Neuronal stem cell (in vitro differentiated cells): ENCODE data around the gene BPIFB3.
A peak's percentile ranks its signal among the peaks of the same experiment; 100 is the strongest.

ENCODE experiments used
- DNase-seq: peaks from one replicate; pipeline ENCODE4 v3.0.0-alpha.2; 2013; ENCODE audit warnings: low spot score
- H2AFZ ChIP-seq: one replicate; pipeline ENCODE4 v1.6.1; 2013; ENCODE audit warnings: mild to moderate bottlenecking, low read length, inconsistent platforms
- H2AK5ac ChIP-seq: 2 replicates; pipeline ENCODE4 v1.6.1; 2013; ENCODE audit warnings: low read depth, mild to moderate bottlenecking, inconsistent platforms, low read length, moderate library complexity, mixed read lengths
- H2BK120ac ChIP-seq: 2 replicates; pipeline ENCODE4 v1.6.1; 2013; ENCODE audit warnings: low read depth, mild to moderate bottlenecking, inconsistent platforms, low read length, moderate library complexity, mixed read lengths
- H2BK12ac ChIP-seq: one replicate; pipeline ENCODE4 v1.6.1; 2013; ENCODE audit warnings: low read length, inconsistent platforms
- H2BK15ac ChIP-seq: 2 replicates; pipeline ENCODE4 v1.6.1; 2013; ENCODE audit warnings: mild to moderate bottlenecking, low read length, inconsistent platforms, mixed read lengths
- H2BK5ac ChIP-seq: one replicate; pipeline ENCODE4 v1.6.1; 2013; ENCODE audit warnings: inconsistent platforms, mild to moderate bottlenecking, low read length, moderate library complexity
- H3K14ac ChIP-seq: one replicate; pipeline ENCODE4 v1.6.1; 2013; ENCODE audit warnings: low read length, inconsistent platforms
- H3K18ac ChIP-seq: 2 replicates; pipeline ENCODE4 v1.6.1; 2013; ENCODE audit warnings: low read length, inconsistent platforms
- H3K23ac ChIP-seq: 2 replicates; pipeline ENCODE4 v1.6.1; 2013; ENCODE audit warnings: low read depth, mild to moderate bottlenecking, mixed read lengths, low read length, inconsistent platforms; ENCODE audit not compliant: poor library complexity
- H3K27ac ChIP-seq: replicated peaks from 3 replicates; pipeline ENCODE4 v1.5.1; 2013; ENCODE audit warnings: low read length, inconsistent platforms
- H3K27me3 ChIP-seq, 3 experiments: 2 replicates each; pipeline ENCODE4 v1.6.1; 2013; ENCODE audit warnings: low read length in 3 of 3, mild to moderate bottlenecking in 2 of 3, inconsistent platforms in 1 of 3, low read depth in 1 of 3, mixed read lengths in 1 of 3, moderate library complexity in 1 of 3; ENCODE audit not compliant: control insufficient read depth in 3 of 3, insufficient read depth in 3 of 3
- H3K36me3 ChIP-seq, 2 donors: replicated peaks in 1 of 2; 2 replicates each; pipeline ENCODE4 v1.6.1; 2013; ENCODE audit warnings: low read length in 2 of 2; ENCODE audit not compliant: control insufficient read depth in 2 of 2, insufficient read depth in 2 of 2
- H3K4ac ChIP-seq: 2 replicates; pipeline ENCODE4 v1.6.1; 2013; ENCODE audit warnings: inconsistent platforms, mild to moderate bottlenecking, low read length, moderate library complexity
- H3K4me1 ChIP-seq, 2 donors: 1 replicate in 1 of 2; 2 replicates in 1 of 2; pipeline ENCODE4 v1.6.1; 2013; ENCODE audit warnings: low read length in 2 of 2, low read depth in 1 of 2; ENCODE audit not compliant: control insufficient read depth in 2 of 2, insufficient read depth in 1 of 2
- H3K4me2 ChIP-seq: one replicate; pipeline ENCODE4 v1.6.1; 2013; ENCODE audit warnings: mild to moderate bottlenecking, low read length, inconsistent platforms; ENCODE audit not compliant: insufficient read depth, poor library complexity, severe bottlenecking
- H3K4me3 ChIP-seq, 2 donors: 2 replicates each; pipeline ENCODE4 v1.5.1; 2013; ENCODE audit warnings: low read length in 2 of 2, mild to moderate bottlenecking in 2 of 2, inconsistent platforms in 1 of 2, moderate library complexity in 1 of 2
- H3K79me1 ChIP-seq: one replicate; pipeline ENCODE4 v1.6.1; 2013; ENCODE audit warnings: low read depth, mild to moderate bottlenecking, inconsistent platforms, low read length, moderate library complexity
- H3K9ac ChIP-seq: one replicate; pipeline ENCODE4 v1.6.1; 2013; ENCODE audit warnings: mild to moderate bottlenecking, low read depth, low read length, inconsistent platforms; ENCODE audit not compliant: poor library complexity
- H3K9me3 ChIP-seq, 2 donors: replicated peaks in 1 of 2; 2 replicates each; pipeline versions ENCODE3 to v1.6.1; 2013; ENCODE audit warnings: low read length in 2 of 2, mild to moderate bottlenecking in 2 of 2, inconsistent platforms in 1 of 2, low read depth in 1 of 2, mixed read lengths in 1 of 2, moderate library complexity in 1 of 2; ENCODE audit not compliant: control insufficient read depth in 2 of 2, insufficient read depth in 1 of 2
- H4K8ac ChIP-seq: one replicate; pipeline ENCODE4 v1.6.1; 2013; ENCODE audit warnings: low read depth, mild to moderate bottlenecking, inconsistent platforms, low read length, moderate library complexity
- H4K91ac ChIP-seq: one replicate; pipeline ENCODE4 v1.6.1; 2013; ENCODE audit warnings: low read length, low read depth, mild to moderate bottlenecking, inconsistent platforms; ENCODE audit not compliant: poor library complexity
- WGBS, 2 donors: extraction: QIAGEN DNeasy Blood & Tissue Kit; methylation state at CpG; one replicate each; pipeline ENCODE4 v1.1.7; 2013; ENCODE audit warnings: missing lambda C conversion rate in 2 of 2, mixed read lengths in 1 of 2; ENCODE audit not compliant: insufficient read length in 2 of 2, insufficient replicate concordance in 1 of 2; ENCODE audit errors: extremely low coverage in 2 of 2; 5-methylcytosine and 5-hydroxymethylcytosine counted together

Gene BPIFB3

DNA sequence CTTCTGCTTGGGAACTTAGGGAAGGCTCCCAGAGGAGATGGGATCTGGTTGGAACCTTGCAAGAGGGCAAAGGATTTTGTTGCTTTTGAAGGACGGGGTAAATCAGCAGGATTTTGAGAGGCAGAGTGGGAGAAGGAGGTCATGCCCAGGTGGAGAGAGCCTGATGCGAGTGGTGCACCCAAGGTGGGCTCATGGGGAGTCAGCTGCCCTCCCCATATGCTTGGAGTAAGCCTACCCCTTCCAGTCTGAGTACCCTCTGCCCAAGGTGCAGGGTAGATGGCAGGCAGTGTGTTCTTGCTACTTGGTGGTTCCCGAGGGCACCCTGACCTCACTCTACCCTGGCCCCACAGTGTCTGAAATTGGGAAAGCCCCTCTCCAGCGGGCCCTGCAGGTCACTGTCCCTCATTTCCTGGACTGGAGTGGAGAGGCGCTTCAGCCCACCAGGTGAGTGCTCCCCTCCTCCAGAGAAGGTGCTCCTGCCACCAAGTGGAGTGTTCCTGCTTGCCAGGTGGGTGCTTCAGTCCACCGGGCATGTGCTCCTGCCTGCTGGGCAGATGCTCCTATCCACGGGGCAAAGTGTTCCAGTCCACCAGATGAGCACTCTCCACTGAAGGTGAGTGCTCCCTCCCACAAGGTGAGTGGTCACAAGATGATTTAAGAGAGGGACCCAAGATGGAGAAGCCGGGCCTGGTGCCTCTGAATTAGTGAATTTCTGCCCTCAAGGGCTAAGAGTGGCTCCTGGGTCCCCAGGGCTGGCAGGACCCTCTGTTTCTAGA, 42.8 kb upstream of the BPIFB3 start:
- Histone ChIP-seq H3K9ac (no peak overlapping the region), H2BK5ac (no peak overlapping the region), H2BK15ac (no peak overlapping the region), H3K4me2 (no peak overlapping the region), H3K27ac (no peak overlapping the region), H2AK5ac (peak overlapping the region; percentile 3), H3K4ac (no peak overlapping the region), H3K4me3 (peak overlapping the region in 1 of 2 donors; percentile 52), H3K9me3 (no peaks in the 10 kb centered on the region), H4K8ac (no peak overlapping the region), H3K36me3 (no peaks in the 10 kb centered on the region), H3K18ac (no peak overlapping the region), H2BK120ac (no peak overlapping the region), H2BK12ac (no peak overlapping the region), H2AFZ (no peak overlapping the region), H3K4me1 (peaks cover 11 to 12% of the 10 kb centered on the region in 2 donors), H4K91ac (no peak overlapping the region), H3K14ac (no peak overlapping the region), H3K23ac (no peak overlapping the region), H3K79me1 (no peaks in the 10 kb centered on the region), H3K27me3 (peaks cover 0 to 18% (median 0%) of the 10 kb centered on the region in 3 experiments)
- WGBS, 2 donors, result no CpG with 5 or more reads among the region's 8 CpGs
- DNase-seq, result no peak

DNA sequence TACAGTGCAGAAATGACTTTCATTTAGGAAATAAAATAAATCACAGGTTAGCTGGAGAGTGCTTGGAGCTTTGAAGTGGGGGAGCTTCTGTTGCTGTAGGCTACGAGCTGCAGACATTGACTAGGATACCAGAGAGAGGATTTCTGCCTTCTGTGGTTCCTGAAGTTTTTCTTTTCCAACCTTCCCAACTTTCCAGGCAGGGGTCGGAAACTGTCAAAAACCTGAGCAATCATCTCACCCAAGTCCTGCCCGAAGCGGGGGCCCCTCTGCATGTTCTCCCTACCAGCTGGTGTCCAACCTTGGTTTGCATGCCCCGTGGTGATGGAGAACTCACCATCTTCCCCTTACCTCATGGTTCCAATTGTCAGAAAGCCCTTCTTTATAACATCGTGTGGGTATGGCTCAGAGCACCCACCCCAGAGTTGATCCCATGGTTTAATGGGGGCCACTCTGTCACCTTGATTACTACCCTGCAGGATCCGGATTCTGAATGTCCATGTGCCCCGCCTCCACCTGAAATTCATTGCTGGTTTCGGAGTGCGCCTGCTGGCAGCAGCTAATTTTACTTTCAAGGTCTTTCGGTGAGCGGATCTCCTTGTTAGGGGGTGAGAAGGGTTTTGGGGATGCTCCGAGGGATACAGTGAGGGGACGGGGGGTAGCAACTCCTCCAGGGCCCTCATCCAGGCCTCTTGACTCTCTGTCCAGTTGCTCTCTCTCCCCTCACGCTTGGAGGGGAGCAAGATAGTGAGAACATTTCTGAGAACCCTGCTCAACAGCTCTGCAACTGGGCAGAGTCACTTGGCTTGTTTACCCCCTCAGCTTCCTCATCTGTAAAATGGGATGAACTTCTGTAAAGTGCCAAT, 41.1 kb upstream of the BPIFB3 start:
- H3K23ac ChIP-seq, result no peak overlapping the region
- no CpG with 5 or more reads among the region's 15 CpGs for WGBS, 2 donors
- no peak overlapping the region for H3K27ac ChIP-seq
- H3K4me2 ChIP-seq, result no peak overlapping the region
- H3K79me1 ChIP-seq, result peaks cover 2% of the 10 kb centered on the region
- peaks cover 11 to 12% of the 10 kb centered on the region in 2 donors for H3K4me1 ChIP-seq
- peak overlapping the region; percentile 41 for H3K18ac ChIP-seq
- no peak overlapping the region for H2AFZ ChIP-seq
- peaks cover 0 to 30% (median 0%) of the 10 kb centered on the region in 3 experiments for H3K27me3 ChIP-seq
- no peak overlapping the region for H2BK5ac ChIP-seq
- no peak overlapping the region for H3K9ac ChIP-seq
- no peak overlapping the region for H4K91ac ChIP-seq
- no peak overlapping the region for H2BK120ac ChIP-seq
- peak overlapping the region; percentile 41 for H3K14ac ChIP-seq
- H3K4me3 ChIP-seq, result no peak overlapping the region
- H2BK12ac ChIP-seq, result no peak overlapping the region
- no peak overlapping the region for H4K8ac ChIP-seq
- no peak overlapping the region for H3K4ac ChIP-seq
- no peak overlapping the region for H2BK15ac ChIP-seq
- no peak for DNase-seq
- peak overlapping the region; percentile 14 for H2AK5ac ChIP-seq
- no peaks in the 10 kb centered on the region for H3K36me3 ChIP-seq
- no peaks in the 10 kb centered on the region for H3K9me3 ChIP-seq

DNA sequence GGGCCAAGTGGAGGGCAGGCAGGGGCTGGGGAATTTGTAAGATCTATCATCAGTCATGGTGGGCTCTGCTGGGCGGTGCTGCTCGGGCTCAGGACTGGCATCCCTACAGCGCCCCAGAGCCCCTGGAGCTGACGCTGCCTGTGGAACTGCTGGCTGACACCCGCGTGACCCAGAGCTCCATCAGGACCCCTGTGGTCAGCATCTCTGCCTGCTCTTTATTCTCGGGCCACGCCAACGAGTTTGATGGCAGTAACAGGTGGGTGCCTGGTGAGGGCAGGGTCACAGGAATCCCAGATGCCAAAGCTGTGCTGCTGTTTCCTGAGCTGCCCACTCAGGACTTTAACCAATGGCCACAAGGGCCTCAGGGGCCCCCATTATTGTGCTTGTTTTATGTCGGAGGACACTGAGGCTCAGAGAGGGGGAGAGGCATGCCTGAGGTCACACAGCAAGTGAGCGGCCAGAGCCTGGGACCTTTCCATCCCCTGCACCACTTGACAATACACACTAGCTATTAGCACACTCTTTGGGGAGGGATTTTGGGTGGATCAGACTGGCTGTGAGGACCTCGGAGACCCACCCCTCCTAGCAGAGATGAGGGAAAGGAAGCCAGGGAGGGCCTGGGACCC, 39.9 kb upstream of the BPIFB3 start:
- Histone ChIP-seq H3K27ac (no peak overlapping the region), H3K27me3 (peaks cover 0 to 39% (median 0%) of the 10 kb centered on the region in 3 experiments), H2BK120ac (no peak overlapping the region), H3K36me3 (no peaks in the 10 kb centered on the region), H4K91ac (no peak overlapping the region), H3K4me3 (no peak overlapping the region), H2BK5ac (no peak overlapping the region), H3K14ac (no peak overlapping the region), H3K4ac (no peak overlapping the region), H3K9me3 (no peaks in the 10 kb centered on the region), H4K8ac (no peak overlapping the region), H2BK15ac (peak overlapping the region; percentile 4), H2AK5ac (no peak overlapping the region), H3K4me1 (peaks cover 11 to 12% of the 10 kb centered on the region in 2 donors), H3K23ac (no peak overlapping the region), H2BK12ac (no peak overlapping the region), H3K9ac (no peak overlapping the region), H3K79me1 (peaks cover 2% of the 10 kb centered on the region), H2AFZ (no peak overlapping the region), H3K4me2 (no peak overlapping the region), H3K18ac (peak overlapping the region; percentile 9)
- DNase-seq, result no peak
- WGBS, 2 donors, result no CpG with 5 or more reads among the region's 12 CpGs
